OCI-LY1 (cell line): ENCODE results near the gene MAP3K20.

Experiments
- CTCF ChIP-seq: fragments of 200-600 bp; sonication (generic), shearing (Covaris generic); IDR thresholded peaks from 2 replicates; pipeline ENCODE4 v1.5.1; 2017; ENCODE audit warnings: mild to moderate bottlenecking, antibody characterized with exemption, low read length, moderate library complexity, mixed read lengths
- EZH2 ChIP-seq: fragments of 200-600 bp; sonication (generic), shearing (Covaris generic); IDR thresholded peaks from 2 replicates; pipeline ENCODE4 v1.8.0; 2017; ENCODE audit warnings: borderline replicate concordance, mixed run types, mild to moderate bottlenecking, antibody characterized with exemption, low read length, moderate library complexity, mixed read lengths

- TF ChIP-seq CTCF (no peak), EZH2 (no peak)
Measured at GRCh38 chr2:173048522-173048896, 27.1 kb upstream of the MAP3K20 start.
